PC-3 (cell line): ENCODE measurements around the gene FAM117B.
"Not testable (repeated sequence)": the region's sequence is repeated elsewhere in the genome, so short reads cannot be mapped to it uniquely, and the experiment has no call there.

Experiments used
- CTCF ChIP-seq: fragments of 300-600 bp; sonication (generic); conservative IDR thresholded peaks from 2 replicates; pipeline ENCODE4 v1.5.1; 2017; ENCODE audit warnings: antibody characterized with exemption, low read depth, mild to moderate bottlenecking, low read length
- EZH2 ChIP-seq: fragments of 300-600 bp; sonication (generic); IDR thresholded peaks from one replicate; pipeline ENCODE4 v1.6.1; 2017; ENCODE audit warnings: antibody characterized with exemption, mild to moderate bottlenecking, low read length; ENCODE audit not compliant: unreplicated experiment
- EZH2phosphoT487 ChIP-seq: fragments of 300-600 bp; sonication (generic); IDR thresholded peaks from 2 replicates; pipeline ENCODE4 v1.6.1; 2018; ENCODE audit warnings: mild to moderate bottlenecking, antibody characterized with exemption, low read length, borderline replicate concordance

GRCh38 chr2:202714971-202715935, 80.5 kb downstream of the FAM117B start:
- not testable (repeated sequence) for TF ChIP-seq CTCF, EZH2phosphoT487, EZH2
